GM21526 (cell line): ENCODE data around the gene ERVFRD-1.
"Not testable (repeated sequence)": the region's sequence is repeated elsewhere in the genome, so short reads cannot be mapped to it uniquely, and the experiment has no call there.

Experiments used
- ATAC-seq: cut with Tn5 transposase; IDR thresholded peaks from one replicate; pipeline ENCODE4 v1.9.1; 2021; ENCODE audit warnings: moderate library complexity; ENCODE audit not compliant: unreplicated experiment, low FRiP score

Gene ERVFRD-1

DNA sequence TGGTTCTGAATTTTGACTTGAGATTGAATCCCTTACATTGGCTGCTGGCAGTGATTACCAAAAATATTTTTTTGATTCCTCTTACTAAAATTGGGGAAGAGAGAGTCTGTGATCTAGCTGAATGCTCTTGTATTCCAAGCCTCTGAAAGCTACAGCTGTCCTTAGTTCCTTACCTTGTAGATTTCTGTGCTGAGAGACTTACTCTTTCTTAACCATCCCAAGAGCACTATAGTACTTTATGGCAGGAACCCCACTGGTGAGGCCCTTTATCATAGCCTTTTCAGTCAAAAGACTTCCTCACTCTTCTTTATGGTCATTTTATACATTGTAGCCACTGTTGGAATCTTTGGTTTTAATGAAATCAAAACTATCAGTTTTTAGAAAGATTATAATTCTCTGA is 19.1 kb upstream of the ERVFRD-1 start:
- ATAC-seq = no peak

DNA sequence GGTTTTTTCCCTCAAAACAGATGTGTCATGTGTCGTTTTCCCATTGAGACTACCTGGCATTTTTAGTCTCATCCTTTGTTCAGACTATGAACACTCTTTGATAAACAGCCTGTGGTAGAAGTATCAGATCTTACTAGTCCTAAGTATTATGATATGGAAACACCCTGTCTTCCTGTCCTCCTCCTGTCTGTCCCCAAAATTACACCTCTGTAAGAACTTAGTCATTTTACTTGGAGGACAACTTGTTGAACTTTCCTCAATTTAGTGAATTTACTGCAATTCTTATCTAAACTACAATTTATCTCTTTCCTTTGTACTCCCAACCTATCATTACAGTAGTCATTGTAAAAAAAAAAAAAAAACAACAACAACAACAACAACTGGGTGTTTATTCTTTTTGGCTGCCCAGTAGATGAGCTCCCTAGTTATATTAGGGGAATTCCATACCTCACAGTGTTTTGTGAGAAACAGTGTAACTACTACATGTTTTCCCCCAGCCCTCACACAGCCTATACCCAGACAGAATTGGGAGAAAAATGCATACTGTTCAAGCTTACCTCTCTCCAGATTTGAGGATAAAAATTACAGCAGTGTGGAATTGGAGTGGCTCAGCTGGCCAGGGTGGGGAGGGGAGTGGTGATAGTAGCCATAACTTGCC is 18.5 kb upstream of the ERVFRD-1 start:
- no peak for ATAC-seq

DNA sequence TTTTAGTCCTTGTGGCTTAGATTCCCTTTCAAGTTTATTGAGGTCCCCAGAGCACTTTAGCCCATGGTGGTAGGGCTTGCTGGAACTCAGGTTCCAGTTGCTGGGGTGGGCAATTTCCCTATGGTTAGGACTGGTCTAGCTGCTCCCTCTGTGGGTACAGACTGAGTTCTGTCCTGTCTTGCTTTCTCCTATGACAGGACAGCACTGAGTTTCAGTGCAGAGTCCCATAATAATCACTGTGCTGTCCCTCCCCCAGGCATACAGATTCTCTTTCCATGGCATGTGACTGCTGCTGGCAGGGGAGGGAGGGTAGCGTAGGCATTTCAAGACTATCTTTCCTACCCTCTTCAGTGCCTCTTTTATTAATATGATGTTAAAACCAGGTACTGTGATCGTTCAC is 17.1 kb upstream of the ERVFRD-1 start:
- ATAC-seq = no peak

DNA sequence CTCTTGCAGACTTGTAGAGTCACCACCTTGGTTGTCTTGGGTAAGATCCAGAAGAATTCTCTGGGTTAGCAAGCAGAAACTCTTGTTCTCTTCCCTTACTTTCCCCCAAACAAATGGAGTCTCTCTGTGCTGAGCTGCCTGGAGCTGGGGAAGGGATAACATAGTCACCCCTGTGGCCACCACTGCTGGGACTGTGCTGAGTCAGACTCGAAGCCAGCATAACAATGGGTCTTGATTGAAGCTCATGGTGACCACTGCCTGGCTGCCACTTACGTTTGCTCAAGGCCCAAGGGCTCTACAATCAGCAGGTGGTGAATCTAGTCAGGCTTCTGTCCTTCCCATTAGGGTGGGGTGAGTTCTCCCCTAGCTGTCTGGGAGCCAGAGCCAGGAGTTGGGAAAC is 15.4 kb upstream of the ERVFRD-1 start:
- no peak for ATAC-seq

DNA sequence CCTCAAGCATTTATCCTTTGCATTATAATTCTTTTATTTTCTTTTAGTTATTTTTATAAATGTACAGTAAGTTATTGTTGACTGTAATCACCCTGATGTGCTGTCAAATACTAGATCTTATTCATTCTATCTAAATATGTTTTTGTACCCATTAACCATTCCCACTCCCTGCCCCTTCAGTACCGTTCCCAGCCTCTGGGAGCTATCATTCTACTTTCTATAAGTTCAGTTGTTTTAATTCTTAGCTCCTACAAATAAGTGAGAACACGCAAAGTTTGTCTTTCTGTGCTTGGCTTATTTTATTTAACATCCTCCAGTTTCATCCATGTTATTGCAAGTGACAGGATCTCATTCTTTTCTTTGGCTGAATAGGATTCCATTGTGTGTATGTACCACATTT is 12.5 kb upstream of the ERVFRD-1 start:
- ATAC-seq = no peak

DNA sequence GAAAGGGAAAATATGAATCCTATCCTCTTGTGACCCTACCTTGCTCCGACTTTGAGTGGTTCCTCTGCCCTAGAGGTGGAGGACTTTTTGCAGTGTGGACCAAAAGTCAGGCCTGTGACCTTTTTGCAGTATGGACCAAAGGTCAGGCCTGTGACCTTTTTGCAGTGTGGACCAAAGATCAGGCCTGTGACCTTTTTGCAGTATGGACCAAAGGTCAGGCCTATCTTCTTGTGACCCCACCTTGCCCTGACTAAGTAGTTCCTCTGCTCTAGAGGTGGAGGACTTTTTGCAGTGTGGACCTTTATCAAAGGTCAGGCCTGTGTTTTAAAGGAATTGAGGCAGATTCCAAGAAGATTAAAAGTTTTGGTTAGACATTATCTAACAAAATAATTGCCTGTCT is 10.9 kb upstream of the ERVFRD-1 start:
- ATAC-seq = no peak

DNA sequence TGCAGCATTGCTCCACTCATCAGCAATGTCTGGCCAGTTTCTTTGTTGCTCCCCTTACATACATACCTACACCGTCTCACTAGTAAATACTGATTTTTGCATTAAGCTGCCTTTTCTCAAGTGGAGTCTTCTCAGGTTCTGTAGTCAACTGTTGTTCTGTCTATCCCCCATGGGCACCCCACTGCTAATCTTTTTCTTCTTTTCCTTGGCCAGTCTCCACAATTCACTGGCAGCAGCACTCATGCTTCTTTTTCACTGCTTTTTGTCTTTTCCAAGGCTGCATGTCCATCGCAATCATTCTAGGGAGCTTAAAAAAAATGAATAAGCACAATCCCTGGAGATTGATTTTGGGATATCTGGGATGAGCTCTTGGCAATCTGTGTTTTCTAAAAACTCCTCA is 10.3 kb upstream of the ERVFRD-1 start:
- ATAC-seq = no peak

DNA sequence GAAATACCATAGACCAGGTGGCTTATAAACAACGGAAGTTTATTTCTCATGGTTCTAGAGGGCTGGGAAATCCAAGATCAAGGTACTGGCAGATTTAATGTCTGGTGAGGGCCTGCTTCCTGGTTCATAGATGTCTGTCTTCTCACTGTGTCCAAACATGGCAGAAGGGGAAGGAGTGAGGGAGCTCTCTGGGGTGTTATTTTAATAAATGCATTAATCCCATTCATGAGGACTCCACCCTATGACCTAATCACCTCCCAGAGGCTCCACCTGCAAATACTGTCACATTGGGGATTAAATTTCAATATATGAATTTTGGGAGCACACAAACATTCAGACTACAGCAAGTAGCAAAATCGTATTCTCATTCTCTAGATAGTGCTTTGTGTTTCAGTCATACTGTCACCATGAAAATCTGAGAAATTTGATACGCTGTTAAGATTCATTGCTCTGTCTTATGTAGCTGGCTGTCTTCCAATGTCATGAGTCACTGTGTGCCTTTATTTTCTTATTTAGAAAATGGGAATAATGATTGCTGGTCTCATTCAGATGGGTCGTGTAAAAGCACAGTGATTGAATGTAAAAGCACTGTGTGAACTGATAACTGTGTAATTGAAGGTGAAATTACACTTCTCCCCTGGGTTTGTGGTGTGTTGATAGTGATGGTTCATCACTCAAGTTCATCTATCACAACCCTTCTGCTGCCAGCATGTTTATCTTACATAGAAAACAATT is 8.9 kb upstream of the ERVFRD-1 start:
- no peak for ATAC-seq

DNA sequence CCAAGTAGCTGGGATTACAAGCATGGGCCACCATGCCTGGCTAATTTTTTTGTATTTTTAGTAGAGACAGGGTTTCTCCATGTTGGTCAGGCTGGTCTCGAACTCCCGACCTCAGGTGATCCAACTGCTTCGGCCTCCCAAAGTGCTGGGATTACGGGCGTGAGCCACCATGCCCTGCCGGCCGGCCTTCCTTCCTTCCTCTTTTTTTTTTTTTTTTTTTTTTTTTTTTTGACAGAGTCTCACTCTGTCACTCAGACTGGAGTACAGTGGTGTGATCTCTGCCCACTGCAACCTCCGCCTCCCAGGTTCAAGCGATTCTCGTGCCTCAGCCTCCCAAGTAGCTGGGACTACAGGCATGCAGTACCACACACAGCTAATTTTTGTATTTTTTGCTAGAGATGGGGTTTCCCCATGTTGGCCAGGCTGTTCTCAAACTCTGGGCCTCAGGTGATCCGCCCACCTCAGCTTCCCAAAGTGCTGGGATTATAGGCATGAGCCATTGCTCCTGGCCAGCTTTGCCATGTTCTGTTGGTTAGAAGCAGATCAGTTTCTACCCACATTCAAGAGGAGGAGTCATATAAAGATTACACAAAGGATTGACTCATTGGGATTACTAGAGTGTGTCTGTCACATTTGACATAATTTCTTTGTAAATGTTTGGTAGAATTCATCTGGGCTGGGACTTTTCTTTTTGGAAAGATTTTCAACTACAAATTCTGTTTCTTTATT is 4.4 kb upstream of the ERVFRD-1 start:
- ATAC-seq = not testable (repeated sequence)

DNA sequence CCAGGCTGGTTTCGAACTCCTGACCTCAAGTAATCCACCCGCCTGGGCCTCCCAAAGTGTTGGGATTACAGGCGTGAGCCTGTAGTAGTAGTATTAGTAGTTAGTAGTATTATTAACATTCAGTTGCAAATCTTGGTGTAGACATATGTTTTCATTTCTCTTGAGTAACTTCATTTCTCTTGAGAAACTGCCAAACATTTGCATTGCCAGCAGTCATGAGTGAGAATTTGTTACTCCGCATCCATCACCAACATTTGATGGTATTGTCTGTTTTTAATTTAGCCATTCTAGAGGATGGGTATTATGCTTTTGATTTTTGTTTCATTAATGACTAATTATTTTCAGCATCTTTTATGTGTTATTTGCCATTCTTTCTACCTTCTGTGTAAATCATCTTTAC is 1.5 kb upstream of the ERVFRD-1 start:
- ATAC-seq = no peak

DNA sequence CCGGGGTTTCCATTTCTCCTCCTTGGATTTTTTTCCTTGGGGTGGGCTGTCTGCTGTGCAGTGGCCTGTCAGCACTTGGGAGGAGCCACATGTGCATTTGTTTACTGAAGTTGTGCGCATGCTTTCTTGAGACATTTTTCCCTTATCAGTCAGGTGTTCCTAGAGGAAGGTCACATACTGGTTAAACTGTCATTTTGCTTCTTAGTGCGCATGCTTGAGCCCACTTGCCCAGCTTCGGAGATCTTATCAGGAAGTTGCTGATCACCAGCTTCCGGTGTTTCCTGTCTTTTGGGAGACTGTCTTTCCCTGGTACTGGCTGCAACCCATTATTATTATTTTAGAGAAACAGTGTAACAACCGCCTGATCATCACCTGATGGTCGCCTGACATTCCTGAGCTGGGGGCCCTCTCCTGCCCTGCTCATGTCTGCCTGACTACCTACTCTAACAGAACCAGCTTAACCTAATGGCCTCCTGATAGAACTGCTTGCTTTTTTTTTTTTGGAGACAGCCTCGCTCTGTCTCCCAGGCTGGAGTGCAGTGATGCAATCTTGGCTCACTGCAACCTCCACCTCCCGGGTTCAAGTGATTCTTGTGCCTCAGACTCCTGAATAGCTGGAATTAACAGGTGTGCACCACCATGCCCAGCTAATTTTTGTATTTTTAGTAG is 378 bp upstream of the ERVFRD-1 start:
- no peak for ATAC-seq

DNA sequence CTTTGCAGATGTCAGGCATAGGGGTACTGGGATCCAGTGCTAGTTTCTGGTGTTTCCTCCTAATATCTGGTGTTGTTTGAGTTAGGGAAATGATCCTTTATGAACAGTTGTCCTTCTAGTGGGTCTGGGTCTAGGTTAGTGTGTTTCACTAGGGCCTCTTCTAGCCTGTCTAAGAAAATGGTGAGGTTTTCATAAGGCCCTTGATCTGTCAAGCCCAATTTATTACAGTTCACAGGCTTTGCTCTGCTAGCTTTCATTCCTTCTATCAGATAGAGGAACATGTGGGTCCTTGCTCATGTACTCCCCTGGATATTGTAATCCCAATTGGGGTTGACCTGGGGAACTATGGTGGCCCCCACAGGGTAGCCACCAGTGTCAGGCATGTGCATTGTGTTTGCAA is 2.8 kb downstream of the ERVFRD-1 start:
- no peak for ATAC-seq

DNA sequence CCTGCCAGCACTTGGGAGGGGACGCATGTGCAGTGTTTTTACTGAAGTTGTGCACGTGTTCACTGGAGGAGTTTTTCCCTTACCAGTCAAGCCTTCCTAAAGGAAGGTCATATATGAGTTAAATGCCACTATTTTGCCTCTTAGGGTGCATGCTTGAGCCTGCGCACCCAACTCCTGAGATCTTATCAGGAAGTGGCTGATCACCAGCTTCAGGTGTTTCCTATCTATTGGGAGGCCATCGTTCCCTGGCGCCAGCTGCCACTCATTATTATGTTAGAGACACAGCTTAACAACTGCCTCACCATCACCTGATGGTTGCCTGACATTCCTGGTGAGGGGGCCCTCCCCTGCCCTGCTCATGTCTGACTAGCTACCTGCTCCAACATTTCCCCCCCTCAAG is 8.5 kb downstream of the ERVFRD-1 start:
- no peak for ATAC-seq

DNA sequence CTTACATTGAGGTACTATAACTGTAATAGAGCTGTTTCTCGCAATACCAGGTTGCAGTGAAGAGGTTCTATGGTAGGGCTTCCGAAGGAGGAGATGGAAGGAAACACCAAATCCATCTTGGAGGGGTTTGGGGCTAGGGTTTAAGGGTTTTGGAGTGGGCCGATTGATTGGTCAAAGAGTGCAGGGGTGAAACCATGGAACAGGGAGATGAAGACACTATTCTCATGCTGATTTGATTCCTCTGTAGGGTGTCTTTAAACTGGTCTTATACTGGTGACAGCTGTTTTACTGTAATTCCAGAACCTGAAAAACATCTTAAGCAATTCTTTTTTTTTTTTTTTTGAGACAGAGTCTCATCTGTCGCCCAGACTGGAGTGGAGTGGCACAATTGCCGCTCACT is 10.1 kb downstream of the ERVFRD-1 start:
- no peak for ATAC-seq

DNA sequence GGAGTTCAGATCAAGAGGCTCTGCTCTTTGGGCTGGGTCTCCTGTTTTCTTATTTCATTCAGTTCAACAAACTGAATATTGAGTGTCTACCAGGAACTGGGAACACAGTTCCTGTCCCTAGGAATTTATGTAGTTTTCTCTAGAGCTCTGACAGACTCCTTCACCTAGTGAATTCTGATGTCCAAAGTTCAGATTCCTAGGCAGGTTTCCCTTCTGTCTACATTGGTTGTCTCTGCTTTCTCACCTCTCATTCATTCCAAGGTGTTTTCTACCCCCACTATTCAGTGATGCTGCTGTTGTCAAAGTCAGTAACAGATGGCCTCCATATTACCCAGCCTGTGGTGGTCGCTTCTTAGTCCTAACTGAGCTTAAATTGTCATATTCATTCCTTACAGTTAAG is 13.5 kb downstream of the ERVFRD-1 start:
- ATAC-seq = no peak

DNA sequence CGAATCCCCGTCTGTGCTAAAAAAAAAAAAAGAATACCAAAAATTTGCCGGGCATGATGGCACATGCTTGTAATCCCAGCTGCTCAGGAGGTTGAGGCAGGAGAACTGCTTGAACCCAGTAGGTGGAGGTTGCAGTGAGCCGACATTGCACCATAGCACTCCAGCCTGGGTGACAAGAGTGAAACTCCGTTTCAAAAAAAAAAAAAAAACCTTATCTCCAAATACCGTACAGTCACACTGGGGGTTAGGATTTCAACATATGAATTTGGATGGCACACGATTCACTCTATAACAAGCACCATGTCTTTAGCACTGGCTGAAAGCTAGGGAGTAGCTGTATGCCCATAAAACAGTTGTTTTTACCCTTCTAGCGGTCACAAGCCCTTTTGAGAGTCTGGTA is 14.0 kb downstream of the ERVFRD-1 start:
- no peak for ATAC-seq

DNA sequence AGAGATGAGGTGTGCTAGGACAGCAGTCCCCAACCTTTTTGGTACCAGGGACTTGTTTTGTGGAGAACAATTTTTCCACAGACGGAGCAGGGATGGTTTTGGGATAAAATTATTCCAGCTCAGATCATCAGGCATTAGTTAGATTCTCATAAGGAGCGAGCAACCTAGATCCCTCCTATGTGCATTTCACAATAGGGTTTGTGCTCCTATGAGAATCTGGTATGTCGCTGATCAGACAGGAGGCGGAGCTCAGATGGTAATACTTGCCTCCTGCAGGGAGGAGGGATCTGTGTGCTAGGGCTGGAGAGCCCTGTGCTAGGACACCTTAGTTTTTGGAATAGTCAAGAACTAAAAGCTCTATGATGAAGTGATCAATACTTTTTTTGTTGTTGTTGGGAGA is 15.4 kb downstream of the ERVFRD-1 start:
- ATAC-seq = no peak

DNA sequence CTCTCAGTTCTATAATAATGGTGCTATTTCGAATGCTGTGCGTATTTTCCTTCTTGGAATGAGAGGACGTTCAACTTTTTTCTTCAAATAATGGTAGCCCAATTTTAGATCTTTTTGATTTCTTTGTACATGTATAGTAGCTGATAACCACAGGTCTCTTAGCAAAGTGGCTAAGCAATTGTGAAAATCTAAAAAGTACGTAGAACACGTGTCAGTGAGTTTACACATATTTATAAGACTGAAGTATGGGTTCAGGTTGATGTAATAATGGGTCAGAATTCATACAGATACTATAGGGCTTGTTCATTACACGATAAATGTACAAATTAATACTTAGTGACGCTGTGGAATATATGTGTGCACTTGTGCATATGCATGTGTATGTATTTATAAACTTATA is 16.6 kb downstream of the ERVFRD-1 start:
- no peak for ATAC-seq

DNA sequence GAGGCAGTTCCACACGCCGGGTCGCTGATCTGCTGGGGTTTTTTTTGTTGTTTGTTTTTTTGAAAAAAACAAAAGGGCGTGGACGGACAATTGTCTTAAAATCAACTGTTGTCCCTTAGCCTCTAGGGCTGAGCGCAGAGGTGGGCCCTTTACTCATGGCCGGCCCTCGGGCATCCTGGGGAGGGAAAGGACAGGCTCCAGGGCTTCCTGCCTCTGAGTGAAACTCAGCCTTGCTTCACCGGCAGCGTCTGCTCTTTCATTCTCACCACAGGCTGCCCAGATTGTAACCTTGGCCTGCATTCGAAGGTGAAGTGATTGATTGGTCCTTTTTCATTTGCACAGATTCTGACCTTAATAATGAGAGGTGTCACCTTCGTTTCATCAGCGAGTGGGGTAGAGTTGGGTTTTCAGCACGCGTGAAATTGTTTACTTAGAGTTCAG is 17.1 kb downstream of the ERVFRD-1 start:
- peak; percentile 41 for ATAC-seq

DNA sequence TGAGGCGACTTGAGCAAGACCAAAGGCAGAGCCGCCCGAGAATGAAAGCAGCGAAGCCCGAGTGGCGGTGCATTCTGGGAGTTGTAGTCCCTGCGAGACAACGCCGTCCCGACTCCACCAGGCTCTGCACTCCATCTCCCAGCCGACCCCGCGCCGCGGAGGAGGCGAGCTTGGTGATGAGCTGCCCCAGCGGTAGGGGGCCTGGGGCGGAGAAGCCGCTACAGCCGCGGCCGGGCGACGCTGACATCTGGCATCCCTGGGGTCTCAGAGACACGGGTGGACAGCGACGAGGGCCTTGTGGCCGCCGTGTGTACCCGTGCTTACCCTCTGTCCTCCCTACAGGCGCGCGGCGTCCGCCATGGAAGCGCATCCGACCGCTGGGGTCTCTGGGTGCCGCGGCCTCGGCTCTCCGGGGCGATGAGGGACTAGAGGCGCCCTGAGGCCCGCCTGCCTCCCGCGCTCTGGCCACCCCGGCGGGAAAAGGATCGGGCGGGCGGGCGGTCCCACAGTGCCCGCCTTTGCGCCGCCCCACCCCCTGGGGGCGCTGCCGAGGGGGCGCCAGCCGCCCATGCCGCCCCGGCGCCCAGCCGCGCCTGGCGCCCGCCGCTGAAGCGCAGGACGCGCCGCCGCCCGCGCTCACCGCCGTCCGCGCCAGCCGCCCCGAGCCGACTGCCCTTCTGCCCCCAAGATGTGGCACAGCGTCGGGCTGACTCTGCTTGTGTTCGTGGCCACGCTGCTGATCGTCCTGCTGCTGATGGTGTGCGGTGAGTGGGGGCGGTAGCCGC is 17.7 kb downstream of the ERVFRD-1 start, which contains the start of gene SMIM13:
Gene SMIM13 (plus strand): TSS at position 209 of the 785 bp plus-strand sequence. CDS start 480 bp downstream, at position 689.
- peak; percentile 86 for ATAC-seq

DNA sequence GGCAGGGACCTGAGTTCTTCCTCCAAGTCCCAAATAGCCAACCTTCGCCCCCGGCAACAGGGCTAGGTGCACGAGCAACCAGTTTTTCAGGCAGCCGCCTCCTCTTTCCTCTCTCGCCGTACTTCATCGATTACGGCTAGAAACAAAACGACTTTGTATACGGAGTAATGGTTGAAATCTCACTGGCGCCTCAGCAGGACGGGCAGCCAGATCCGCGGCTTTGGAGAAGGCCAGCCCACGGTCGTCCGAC is 18.2 kb downstream of the ERVFRD-1 start:
- peak; percentile 24 for ATAC-seq
